HG03175 (cell line): ENCODE results near the gene CDKN1A.
"Not testable (repeated sequence)": the region's sequence is repeated elsewhere in the genome, so short reads cannot be mapped to it uniquely, and the experiment has no call there.

ENCODE experiments used
- ATAC-seq: cut with Tn5 transposase; IDR thresholded peaks from one replicate; pipeline ENCODE4 v1.9.1; 2021; ENCODE audit warnings: mild to moderate bottlenecking, moderate library complexity; ENCODE audit not compliant: unreplicated experiment

Gene CDKN1A

DNA sequence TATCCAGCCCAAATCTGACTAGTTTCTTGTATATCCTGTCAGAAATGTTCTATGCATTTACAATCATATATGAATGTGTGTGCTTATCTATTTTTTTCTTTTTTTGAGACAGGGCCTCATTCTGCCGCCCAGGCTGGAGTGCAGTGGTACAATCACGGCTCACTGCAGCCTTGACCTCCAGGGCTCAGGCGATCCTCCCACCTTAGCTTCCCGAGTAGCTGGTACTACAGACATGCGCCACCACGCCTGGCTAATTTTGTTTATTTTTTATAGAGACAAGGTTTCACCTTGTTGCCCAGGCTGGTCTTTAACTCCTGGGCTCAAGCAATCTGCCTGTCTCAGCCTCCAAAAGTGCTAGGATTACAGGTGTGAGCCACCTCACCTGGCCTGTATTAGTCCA lies 16.1 kb downstream of the CDKN1A start:
- ATAC-seq: no peak

DNA sequence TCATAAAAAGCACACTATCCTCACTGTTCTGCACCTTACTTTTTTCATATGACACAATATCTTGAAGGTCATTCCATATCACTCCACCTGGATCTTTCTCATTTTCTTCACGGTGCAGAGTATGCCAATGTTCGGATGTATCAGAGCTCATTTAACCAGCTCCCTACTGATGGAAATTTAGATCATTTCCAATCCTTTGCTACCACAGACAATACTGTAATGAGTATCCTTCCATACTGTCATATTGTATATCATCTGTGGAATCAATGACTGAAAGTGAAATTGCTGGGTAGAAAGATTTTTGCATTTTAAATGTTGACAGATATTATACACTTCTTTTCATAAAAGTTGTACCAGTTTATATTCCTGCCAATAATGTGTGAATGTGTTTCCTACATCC lies 16.9 kb downstream of the CDKN1A start:
- ATAC-seq: no peak

DNA sequence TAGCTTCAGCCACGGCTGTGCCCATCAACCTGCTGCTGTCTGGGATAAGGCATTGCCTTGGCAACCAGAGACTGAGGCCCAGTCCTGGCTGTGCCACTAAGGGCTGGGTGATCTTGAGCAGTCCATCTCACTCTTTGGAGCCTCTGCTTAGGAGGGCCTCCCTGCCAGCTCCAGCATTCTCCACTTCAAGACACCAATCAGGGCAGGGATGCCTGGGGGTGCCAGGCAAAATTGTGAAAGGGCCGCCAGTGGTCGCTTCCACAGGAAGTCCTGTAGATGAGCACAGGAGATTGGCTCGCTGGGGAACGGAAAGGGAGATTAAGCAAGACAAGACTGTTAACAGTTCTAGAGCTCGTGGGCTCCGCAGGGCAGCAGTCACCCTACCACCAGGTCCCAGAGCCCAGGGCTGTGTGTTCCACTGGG lies 19.0 kb downstream of the CDKN1A start, which contains the start of gene RAB44:
TSS of gene RAB44 (plus strand) at position 346 of the 423 bp plus-strand sequence. CDS start 6,410 bp downstream, outside the sequence.
- no peak for ATAC-seq

DNA sequence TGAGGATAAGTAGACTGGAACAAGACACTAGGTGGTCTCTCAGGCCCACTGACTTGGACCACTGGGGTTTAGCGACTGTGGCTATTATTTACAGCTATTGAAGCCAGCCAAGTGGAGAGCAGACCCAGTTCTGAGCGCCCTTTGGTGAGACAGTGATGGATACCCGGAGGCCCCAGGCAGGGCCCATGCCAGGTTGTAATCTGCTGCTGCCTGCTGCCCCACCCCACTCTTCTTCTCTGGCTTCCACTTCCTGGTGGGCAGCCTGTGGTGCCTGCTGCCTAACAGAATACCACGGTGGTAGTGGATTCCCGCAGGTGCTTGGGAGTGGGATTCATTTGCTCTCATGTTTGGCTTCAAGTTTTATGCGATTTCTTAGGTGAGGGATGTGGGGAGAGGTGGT lies 19.7 kb downstream of the CDKN1A start:
- ATAC-seq: no peak

DNA sequence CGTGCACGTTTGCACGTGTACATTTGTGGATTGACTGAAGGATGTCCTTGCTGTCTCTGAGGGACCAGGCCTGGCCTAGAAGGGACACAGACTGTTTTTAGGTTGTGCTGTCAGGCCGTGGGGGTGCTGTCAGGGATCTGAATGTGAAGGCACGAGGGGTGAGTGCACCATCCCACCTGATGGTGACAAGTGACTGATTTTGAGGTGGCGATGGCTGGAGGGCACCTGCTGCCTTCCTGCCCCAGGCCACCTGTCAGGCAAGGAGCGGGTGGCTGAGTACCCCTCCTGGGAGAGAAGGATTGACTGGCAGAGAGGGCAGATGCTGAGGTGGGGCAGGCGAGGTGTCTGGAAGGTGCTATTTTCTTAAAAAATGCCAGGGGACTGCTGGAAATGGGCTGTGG lies 20.4 kb downstream of the CDKN1A start:
- ATAC-seq: no peak

DNA sequence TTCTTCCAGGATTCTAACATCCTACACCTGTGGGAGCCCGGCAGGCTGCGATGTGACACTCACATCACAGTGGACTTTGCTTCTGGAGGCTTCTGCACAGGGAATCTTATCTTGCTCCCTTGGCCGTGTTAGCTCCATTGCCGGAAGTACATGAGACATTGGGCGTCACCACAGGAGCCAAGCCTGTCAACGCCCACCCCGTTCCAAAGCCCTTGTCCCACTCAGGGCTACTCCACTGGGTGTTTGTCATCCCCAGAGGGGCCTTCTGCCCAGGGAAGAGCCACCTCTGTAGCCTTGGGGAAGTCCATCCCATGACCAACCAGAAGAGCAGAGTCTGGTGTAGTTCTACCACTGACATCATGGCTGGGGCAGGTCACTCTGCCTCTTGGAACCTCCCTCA lies 20.8 kb downstream of the CDKN1A start:
- no peak for ATAC-seq

DNA sequence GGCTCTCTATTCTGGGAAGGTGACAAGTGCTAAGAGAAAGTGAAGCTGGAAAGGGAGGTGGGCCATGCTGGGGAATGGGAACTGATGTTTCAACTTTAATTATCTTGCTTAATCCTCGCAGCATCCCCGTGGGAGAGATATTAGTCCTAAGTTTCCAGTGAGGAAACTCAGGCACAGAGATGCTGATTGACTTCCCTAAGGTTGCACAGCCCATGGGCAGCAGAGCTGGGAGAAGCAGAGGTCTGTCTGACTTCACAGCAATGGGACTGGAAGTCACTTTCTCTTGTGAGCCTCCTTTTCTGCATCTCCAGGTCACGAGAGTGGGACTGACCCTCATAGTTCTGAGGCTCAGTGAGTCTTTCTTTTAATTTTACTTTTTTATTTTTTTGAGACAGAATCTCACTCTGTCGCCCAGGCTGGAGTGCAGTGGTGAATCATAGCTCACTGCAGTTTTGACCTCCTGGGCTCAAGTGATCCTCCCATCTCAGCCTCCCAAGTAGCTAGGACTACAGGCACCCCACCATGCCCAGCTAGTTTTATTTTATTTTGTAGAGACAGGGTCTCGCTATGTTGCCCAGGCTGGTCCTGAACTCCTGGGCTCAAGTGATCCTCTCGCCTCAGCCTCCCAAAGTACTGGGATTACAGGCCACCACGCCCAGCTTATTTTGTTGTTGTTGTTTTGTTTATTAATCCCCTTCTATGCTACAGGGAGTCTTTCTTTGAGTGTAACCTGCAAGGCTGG lies 21.7 kb downstream of the CDKN1A start:
- ATAC-seq: no peak

DNA sequence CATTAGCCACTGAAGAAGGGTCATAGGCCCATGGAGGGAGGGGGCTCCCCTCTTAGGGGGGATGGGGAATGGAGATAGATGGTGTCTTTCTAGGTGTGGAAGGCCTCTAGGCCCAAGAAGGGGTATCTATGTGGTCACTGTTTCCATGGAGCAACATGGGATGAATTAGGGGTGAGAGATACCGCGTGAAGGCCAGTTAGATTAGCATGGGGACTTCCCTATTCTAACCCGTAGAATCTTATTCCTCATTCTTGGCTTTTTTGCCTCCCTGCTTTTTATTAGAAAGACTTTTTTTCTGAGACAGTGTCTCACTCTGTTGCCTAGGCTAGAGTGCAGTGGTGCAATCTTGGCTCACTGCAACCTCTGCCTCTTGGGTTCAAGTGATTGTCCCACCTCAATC lies 22.3 kb downstream of the CDKN1A start:
- no peak for ATAC-seq

DNA sequence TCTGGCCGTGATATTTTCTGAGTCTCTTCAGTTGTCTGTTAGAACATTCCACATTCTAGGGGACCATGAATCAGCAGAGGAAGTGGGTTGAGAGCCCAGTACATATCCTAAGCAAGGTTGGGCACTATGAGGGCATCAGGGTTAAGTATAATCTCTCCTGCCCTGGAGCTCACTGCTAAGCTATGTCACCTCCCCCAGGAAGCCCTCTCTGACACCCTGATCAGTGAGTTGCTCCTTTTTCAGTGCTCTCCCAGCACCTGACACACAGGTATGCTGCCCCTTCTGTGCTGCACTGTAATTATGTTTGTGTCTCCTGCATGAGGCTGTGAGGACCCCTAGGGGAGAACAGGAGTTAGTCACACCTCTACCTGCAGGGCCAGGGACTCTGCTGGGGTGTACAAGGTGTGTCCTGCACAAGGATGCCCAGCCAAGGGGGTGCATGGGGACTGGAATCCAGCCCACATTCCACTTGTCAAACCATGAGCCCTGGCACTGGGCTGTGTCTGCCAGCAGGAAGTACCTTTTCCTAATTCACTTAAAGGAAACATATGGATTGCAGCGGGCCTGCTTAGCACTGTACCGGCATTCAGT lies 23.0 kb downstream of the CDKN1A start:
- no peak for ATAC-seq

DNA sequence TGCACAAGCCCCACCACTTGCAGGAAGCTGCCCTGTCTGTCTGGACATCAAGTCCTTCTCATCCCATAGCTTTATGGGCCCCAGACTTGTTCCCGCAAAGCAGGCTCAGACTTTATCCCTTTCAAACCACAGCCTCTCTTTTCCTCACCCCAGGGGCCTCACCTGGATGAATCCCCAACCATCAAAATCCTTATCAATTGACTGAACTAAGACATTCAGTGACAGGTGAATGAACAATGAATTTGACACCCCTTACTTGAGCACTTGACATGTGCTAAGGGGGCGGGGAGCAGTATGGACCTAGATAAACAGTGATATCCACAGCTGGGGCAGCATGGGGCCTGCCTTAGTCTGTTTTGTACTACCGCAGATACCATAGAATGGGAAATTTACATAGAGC lies 24.1 kb downstream of the CDKN1A start:
- no peak for ATAC-seq

DNA sequence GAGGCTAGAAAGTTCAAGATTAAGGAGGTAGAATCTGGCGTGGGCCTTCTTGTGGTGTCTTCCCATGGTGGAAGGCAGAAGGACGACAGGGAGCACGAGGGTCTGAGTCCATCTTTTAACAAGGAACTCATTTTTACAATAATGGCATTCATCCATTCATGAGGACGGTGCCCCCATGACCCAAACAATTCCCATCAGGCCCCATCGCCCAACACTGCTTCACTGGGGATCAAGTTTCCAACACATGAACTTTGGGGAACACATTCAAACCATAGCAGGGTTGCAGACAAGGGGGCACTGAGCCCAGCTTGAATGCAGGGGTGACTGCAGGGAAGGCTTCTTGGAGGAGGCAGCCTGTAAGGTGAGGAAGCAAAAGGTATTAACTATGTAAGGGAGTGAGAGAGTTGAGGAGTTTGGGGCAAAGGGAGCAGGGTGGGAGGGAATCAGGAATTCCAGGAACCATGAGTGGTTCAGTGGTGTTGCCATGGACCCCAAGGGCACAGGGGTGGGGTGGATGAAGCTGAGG lies 24.6 kb downstream of the CDKN1A start:
- no peak for ATAC-seq

DNA sequence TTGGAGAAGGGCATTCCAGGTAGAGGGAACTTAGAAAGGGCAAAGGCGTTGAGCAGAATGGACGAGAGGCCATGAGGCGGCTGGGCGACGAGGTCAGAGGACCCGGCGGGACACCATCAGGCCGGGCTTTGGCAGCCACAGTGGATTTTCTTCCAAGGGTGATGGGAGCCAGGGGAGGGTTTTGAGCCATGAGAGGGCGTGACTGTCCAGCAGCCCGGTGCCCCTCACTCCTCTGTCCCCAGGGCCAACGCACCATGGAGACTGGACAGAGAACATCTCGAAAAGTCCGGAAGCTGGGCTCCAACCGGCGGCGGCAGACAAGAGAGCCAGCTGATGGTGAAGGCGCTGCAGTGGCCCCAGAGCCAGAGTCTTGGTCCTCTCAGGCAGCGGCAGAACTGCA lies 25.5 kb downstream of the CDKN1A start:
- ATAC-seq: no peak

DNA sequence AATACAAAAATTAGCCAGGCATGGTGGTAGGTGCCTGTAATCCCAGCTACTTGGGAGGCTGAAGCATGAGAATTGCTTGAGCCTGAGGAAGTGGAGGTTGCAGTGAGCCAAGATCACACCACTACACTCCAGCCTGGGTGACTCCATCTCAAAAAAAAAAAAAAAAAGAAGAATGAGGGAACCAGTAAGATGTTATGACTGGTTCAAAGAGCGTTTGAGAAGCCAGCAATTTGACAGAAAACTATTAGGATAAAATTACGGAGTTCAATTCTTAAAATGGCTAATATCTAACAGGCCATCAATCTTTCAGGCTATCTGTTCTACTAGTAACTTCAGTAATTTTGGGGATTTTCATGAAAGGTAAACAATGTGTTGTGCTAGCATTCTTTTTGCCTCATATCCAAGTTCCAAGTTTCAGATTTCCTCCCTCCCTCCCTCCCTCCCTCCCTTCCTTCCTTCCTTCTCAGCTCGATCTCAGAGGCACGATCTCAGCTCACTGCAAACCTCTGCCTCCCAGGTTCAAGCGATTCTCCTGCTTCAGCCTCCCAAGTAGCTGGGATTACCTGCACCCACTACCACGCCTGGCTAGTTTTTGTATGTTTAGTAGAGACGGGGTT lies 26.6 kb downstream of the CDKN1A start:
- not testable (repeated sequence) for ATAC-seq

DNA sequence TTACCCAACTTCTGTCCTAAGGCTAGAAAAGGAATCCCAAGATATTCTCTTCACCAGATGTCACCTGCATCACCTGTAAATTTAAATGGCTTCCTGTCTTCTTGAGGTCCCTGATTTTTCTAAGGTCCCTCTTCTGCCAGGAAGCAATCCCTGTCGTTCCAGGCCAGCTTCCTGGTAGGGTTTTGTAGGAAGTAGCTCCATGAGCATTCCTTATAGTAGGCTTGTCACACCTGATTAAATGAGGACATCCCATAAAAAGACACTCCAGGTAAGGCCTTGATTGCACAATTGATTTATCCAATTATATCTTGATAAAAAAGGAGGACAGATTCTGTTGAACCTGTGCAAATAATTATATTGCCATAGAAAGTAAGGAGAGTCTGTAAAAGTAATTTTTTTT lies 27.8 kb downstream of the CDKN1A start:
- no peak for ATAC-seq

DNA sequence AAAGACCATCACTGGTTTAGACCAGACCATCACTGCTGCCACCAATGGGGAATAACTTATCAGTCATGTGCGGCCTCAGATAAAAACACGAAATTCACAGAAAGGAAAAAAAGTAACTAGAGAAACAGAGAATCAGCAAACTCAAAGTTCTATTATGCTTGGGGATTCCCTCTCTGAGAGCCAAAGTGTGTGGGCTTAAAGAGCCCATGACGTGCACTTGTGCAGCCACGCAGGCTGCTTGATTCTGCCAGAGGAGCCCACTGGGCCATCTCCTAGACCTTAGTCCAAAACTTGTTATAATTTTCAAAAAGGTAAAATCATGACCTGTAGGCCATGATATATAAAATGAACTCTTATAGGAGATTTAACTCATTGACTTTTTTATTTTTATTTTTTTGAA lies 34.3 kb downstream of the CDKN1A start:
- ATAC-seq: no peak

DNA sequence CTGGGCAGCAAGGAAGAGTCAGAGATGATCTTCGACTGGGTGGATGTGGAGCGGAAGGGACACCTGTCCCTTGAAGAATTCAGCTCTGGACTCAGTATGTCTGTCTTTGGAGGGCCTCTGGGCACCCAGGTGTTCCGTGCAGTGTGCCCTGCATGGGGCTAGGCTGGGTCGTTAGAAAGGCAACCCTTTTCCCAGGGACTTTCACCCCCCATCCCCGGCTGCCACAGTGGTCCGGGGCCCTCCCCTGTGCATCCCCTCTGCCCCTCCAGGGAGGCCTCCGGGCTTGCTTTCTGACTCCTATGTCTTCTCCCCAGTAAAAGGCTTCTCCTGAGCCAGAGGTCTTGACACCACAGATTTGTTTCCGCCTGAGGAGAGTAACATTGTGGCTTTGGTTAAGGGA lies 35.3 kb downstream of the CDKN1A start:
- ATAC-seq: no peak

DNA sequence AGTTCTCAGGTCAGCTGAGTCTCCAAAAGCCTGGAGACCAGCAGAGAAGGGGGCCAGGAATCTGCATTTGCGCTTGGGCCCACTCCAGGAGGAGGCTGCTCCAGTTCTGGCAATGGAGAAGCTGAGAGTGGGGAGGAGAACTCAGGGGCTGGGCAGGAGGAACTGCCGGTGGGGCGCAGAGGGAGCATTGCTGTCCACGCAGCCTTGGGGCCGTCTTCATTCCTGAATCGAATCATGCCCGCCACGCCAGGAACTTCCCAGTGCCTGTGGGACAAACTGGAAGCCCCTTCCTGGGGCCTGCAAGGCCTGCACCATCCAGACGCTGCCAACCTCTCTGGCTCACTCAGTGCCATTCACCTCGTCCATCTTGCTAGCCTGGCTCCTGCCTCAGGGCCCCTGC lies 36.0 kb downstream of the CDKN1A start:
- no peak for ATAC-seq

DNA sequence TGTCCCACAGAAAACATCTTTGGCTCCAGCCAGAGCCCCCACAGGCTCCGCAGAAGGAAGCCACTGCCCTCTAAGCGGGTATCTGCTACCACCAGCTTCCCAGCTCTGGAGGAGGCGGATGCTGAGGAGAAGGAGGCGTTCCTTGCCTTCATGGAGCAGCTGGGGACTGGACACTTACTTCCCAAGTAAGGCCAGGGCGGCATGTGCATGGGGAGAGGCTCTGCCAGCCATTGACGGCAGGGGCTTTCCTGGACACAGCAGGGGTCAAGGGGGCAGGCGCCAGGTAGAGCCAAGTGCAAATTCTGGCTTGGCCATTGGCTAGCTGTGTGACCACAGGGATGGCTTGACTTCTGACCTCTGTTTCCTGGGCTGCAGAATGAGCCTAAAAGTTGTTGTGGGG lies 37.0 kb downstream of the CDKN1A start:
- ATAC-seq: no peak

DNA sequence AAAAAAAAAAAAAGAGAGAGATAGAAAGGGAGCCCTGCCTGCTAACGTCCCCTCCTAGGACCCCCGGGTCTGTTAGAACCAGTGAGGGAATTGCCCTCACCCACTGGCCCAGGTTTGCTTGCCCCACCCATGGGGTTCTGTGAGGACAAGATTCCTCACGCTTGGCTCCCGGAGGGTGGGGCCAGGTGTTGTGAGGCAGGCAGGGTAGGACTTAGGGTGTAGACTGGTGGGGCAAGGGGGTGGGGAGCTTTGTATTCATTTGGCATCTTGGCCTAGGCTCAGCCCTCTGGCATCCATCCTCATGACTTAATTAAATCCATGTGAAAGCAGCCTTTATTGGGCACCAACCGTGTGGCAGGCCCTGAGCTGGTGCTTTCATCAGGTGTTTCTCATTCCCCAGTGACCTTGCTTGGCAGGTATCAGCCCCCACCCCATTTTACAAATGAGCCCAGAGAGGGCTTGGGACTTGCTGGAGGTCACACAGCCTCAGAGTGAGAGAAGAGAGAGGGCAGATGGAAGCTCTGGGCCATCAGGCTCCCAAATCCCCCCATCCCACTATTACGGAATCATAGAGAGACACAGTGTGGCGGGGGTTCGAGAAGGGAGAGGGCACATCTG lies 38.1 kb downstream of the CDKN1A start:
- ATAC-seq: no peak

DNA sequence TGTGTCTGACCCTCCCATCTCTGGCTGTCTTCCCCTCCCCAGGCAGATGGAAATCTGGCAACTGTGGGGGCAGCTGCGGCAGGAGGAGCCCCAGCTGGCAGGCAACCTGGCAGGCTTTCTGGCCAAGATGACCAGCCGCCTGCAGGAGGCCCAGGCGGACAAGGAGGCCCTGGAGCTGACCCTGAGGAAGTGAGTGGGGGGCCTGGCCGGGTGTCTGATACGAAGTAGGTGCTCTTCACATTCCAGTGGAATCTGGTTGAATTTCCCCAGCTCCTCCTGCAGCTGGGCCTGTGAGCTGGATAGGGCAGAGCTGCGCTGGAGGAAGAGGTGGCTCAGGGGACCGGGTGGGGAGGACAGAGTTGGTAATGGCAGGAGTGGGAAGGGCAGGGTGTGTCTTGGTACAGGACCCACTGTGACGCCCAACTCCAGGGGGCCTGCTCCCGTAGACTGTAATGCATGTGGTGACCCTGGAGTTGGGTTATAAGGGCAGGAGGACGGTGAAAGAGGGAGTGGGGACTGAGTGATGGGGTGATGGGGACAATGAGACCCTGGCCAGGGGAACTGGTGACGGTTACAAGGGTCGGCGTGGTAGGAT lies 38.8 kb downstream of the CDKN1A start:
- ATAC-seq: no peak

DNA sequence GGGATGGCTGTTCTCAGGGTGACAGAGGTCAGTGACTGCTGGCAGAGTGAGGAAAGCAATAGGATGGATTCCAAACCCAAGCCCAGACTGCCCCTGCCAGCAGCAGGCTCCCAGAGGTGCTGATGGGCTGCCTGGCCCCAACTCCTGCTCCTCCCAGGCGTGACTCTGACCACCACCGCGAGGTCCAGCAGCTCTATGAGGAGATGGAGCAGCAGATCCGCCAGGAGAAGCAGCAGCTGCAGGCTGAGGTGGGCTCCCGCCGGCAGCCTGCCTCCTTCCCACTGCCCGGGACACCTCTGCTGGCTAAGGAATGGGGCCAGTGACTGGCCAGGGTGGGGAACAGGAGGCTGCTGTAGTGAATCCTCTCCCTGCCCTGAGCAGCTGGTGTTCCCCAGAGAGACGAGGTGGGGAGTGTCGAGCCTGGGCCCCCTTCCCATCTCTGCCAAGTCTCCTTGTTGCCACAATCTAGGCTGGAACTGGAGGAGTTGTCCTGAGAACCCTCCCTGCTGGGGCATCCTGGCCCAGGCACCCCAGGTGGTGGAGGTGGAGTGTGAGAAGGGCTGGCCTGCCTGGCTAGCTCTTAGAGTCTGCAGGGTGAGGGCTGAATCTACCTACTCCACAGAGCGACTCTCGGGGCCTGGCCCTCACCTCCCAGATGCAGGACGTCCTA lies 39.5 kb downstream of the CDKN1A start:
- ATAC-seq: no peak
